Measurements from ENCODE around the gene RAX2. TPM values are rescaled to one million over a fixed set of nuclear protein-coding genes. Genes with fewer than 3 reads are reported as not detected.
A peak's percentile ranks its signal among the peaks of the same experiment; 100 is the strongest.
"Not testable (repeated sequence)": the region's sequence is repeated elsewhere in the genome, so short reads cannot be mapped to it uniquely, and the experiment has no call there.

RAX2 gene
- total RNA-seq, 1 donor from 2014 or later = not detected

GRCh38 chr19:3769494-3769893 lies 2.5 kb downstream of the RAX2 start:
- Mint-ChIP-seq H3K27ac (ENCODE audit: unreplicated experiment) (no peak overlapping the region), H3K36me3 (ENCODE audit: low read depth) (no peaks in the 10 kb centered on the region), H3K4me3 (no peak overlapping the region), H3K4me1 (no peaks in the 10 kb centered on the region), H3K27me3 (ENCODE audit: low read depth) (no peaks in the 10 kb centered on the region), H3K9me3 (no peaks in the 10 kb centered on the region)
- no peak for TF ChIP-seq CTCF (conservative IDR thresholded peaks at IDR 0.05)
- no peak for DNase-seq (ENCODE audit: low read depth, low spot score)

DNA sequence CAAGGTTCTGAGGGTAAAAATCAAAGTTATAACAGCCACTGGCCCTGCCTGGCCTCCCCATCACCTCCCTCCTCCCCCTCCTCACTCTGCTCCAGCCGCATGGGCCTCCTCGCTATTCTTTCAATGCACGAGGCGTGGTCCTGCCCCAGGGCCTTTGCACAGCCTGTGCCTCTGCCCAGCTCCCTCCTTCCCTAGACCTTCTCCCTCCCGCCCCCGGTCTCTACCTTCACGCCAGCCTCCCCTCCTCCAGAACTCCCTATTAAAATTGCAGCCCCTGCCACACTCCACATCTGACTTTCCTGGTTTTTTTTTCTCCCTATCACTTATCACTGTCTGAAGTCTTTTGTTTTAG lies 3.3 kb downstream of the RAX2 start:
- H3K4me3 Mint-ChIP-seq = no peak overlapping the region
- no peaks in the 10 kb centered on the region for H3K9me3 Mint-ChIP-seq
- H3K27me3 Mint-ChIP-seq (ENCODE audit: low read depth) = no peaks in the 10 kb centered on the region
- H3K27ac Mint-ChIP-seq (ENCODE audit: unreplicated experiment) = no peak overlapping the region
- H3K4me1 Mint-ChIP-seq = no peaks in the 10 kb centered on the region
- H3K36me3 Mint-ChIP-seq (ENCODE audit: low read depth) = no peaks in the 10 kb centered on the region
- no peak for TF ChIP-seq CTCF (conservative IDR thresholded peaks at IDR 0.05)
- no peak for DNase-seq (ENCODE audit: low read depth, low spot score)

- Mint-ChIP-seq H3K36me3 (ENCODE audit: low read depth) (no peaks in the 10 kb centered on the region), H3K4me1 (peaks cover 2% of the 10 kb centered on the region), H3K27me3 (ENCODE audit: low read depth) (no peaks in the 10 kb centered on the region), H3K9me3 (no peaks in the 10 kb centered on the region), H3K4me3 (no peak overlapping the region), H3K27ac (ENCODE audit: unreplicated experiment) (no peak overlapping the region)
- no peak for TF ChIP-seq CTCF (conservative IDR thresholded peaks at IDR 0.05)
- DNase-seq (ENCODE audit: low read depth, low spot score) = no peak
Observed at GRCh38 chr19:3768015-3768747, 3.8 kb downstream of the RAX2 start.

GRCh38 chr19:3767050-3767449 lies 5.0 kb downstream of the RAX2 start:
- peaks cover 3% of the 10 kb centered on the region for H3K36me3 Mint-ChIP-seq (ENCODE audit: low read depth)
- H3K4me1 Mint-ChIP-seq = peaks cover 9% of the 10 kb centered on the region

GRCh38 chr19:3766520-3766919 lies 5.5 kb downstream of the RAX2 start:
- Mint-ChIP-seq H3K27me3 (ENCODE audit: low read depth) (peaks cover 2% of the 10 kb centered on the region), H3K4me1 (peaks cover 14% of the 10 kb centered on the region), H3K27ac (ENCODE audit: unreplicated experiment) (peak overlapping the region; percentile 75), H3K4me3 (no peak overlapping the region), H3K9me3 (no peaks in the 10 kb centered on the region), H3K36me3 (ENCODE audit: low read depth) (peaks cover 3% of the 10 kb centered on the region)
- TF ChIP-seq CTCF (conservative IDR thresholded peaks at IDR 0.05) = no peak
- no peak for DNase-seq (ENCODE audit: low read depth, low spot score)

More at GRCh38 chr19:3767050-3767449, 5.0 kb downstream of the RAX2 start:
- TF ChIP-seq CTCF (conservative IDR thresholded peaks at IDR 0.05) = no peak
- peaks cover 2% of the 10 kb centered on the region for H3K27me3 Mint-ChIP-seq (ENCODE audit: low read depth)
- no peak overlapping the region for H3K27ac Mint-ChIP-seq (ENCODE audit: unreplicated experiment)
- DNase-seq (ENCODE audit: low read depth, low spot score) = no peak
- no peak overlapping the region for H3K4me3 Mint-ChIP-seq
- no peaks in the 10 kb centered on the region for H3K9me3 Mint-ChIP-seq

DNA sequence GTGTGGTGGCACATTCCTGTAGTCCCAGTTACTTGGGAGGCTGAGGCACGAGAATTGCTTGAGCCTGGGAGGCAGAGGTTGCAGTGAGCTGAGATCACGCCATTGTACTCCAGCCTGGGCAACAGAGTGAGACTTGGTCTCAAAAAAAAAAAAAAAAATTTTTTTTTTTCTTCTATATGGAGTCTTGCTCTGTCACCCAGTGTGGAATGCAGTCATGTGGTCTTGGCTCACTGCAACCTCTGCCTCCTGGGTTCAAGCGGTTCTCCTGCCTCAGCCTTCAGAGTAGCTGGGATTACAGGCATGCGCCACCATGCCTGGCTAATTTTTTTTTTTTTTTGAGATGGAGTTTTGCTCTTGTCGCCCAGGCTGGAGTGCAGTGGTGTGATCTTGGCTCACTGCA lies 6.3 kb downstream of the RAX2 start:
- H3K27ac Mint-ChIP-seq (ENCODE audit: unreplicated experiment); H3K9me3 Mint-ChIP-seq; DNase-seq (ENCODE audit: low read depth, low spot score); H3K4me3 Mint-ChIP-seq; H3K27me3 Mint-ChIP-seq (ENCODE audit: low read depth); H3K36me3 Mint-ChIP-seq (ENCODE audit: low read depth): not testable (repeated sequence)
- H3K4me1 Mint-ChIP-seq = peaks cover 20% of the 10 kb centered on the region

Measured in neural crest cell (in vitro differentiated cells).